Measurements from ENCODE around the gene MANSC1. TPM values are rescaled to one million over a fixed set of nuclear protein-coding genes. Genes with fewer than 3 reads are reported as not detected.

MANSC1 gene
- total RNA-seq, 1 experiment from 2014 or later: 10.0 TPM

DNA sequence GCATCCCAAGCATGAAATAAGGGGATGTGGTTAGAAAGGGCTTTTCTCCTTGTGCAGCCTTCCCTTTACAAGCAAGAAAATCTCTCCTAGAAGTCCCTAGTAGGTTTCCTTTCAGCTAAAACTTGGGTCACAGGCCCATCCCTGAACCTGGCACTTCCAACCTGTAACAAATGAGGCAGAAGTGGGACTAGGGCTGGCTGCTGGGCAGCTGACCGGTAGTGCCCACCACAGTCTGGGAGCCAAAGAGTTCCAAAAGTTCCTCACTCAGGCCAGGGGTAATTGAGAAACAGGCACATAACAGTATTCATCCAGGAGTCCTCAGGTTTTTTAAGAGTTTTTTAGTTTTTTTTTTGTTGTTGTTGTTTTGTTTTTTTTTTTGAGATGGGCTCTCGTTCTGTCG, 23.8 kb downstream of the MANSC1 start:
- POLR2A ChIA-PET: no interaction called here
- intact Hi-C loops (cut with micrococcal nuclease; ENCODE audit: unreplicated experiment) (loop anchor here (2.0 kb wide), 1 partner anchor 245 kb away; no protein-coding TSS in a partner anchor), in situ Hi-C loops (cut with HindIII; ENCODE audit: low pct_unique_long_range_greater_than_20kb, low sequenced_read_pairs) (no loop called here)
- CTCF ChIA-PET: no interaction called here
- H3K27me3 ChIP-seq (ENCODE audit: control insufficient read depth, insufficient read depth, low read length): no peaks in the 10 kb centered on the region
- H3K36me3 ChIP-seq (ENCODE audit: control insufficient read depth, insufficient read depth, low read length): no peaks in the 10 kb centered on the region
- TF ChIP-seq, protein P1, sequence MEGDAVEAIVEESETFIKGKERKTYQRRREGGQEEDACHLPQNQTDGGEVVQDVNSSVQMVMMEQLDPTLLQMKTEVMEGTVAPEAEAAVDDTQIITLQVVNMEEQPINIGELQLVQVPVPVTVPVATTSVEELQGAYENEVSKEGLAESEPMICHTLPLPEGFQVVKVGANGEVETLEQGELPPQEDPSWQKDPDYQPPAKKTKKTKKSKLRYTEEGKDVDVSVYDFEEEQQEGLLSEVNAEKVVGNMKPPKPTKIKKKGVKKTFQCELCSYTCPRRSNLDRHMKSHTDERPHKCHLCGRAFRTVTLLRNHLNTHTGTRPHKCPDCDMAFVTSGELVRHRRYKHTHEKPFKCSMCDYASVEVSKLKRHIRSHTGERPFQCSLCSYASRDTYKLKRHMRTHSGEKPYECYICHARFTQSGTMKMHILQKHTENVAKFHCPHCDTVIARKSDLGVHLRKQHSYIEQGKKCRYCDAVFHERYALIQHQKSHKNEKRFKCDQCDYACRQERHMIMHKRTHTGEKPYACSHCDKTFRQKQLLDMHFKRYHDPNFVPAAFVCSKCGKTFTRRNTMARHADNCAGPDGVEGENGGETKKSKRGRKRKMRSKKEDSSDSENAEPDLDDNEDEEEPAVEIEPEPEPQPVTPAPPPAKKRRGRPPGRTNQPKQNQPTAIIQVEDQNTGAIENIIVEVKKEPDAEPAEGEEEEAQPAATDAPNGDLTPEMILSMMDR (IDR thresholded peaks at IDR 0.05): no peak
- no peak for TF ChIP-seq TCF7L2 (IDR thresholded peaks at IDR 0.05; ENCODE audit: low read depth, low read length)
- TF ChIP-seq SIN3A (IDR thresholded peaks at IDR 0.05; ENCODE audit: borderline replicate concordance, insufficient read depth, low read depth, low read length): no peak
- TF ChIP-seq, protein P2, sequence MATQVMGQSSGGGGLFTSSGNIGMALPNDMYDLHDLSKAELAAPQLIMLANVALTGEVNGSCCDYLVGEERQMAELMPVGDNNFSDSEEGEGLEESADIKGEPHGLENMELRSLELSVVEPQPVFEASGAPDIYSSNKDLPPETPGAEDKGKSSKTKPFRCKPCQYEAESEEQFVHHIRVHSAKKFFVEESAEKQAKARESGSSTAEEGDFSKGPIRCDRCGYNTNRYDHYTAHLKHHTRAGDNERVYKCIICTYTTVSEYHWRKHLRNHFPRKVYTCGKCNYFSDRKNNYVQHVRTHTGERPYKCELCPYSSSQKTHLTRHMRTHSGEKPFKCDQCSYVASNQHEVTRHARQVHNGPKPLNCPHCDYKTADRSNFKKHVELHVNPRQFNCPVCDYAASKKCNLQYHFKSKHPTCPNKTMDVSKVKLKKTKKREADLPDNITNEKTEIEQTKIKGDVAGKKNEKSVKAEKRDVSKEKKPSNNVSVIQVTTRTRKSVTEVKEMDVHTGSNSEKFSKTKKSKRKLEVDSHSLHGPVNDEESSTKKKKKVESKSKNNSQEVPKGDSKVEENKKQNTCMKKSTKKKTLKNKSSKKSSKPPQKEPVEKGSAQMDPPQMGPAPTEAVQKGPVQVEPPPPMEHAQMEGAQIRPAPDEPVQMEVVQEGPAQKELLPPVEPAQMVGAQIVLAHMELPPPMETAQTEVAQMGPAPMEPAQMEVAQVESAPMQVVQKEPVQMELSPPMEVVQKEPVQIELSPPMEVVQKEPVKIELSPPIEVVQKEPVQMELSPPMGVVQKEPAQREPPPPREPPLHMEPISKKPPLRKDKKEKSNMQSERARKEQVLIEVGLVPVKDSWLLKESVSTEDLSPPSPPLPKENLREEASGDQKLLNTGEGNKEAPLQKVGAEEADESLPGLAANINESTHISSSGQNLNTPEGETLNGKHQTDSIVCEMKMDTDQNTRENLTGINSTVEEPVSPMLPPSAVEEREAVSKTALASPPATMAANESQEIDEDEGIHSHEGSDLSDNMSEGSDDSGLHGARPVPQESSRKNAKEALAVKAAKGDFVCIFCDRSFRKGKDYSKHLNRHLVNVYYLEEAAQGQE (IDR thresholded peaks at IDR 0.05; ENCODE audit: insufficient read depth in 1 of 2, low read depth in 2 of 2, low read length in 1 of 2): no peak
- TF ChIP-seq POLR2AphosphoS5 (IDR thresholded peaks at IDR 0.05; ENCODE audit: low read depth, low read length): no peak
- H3K4me1 ChIP-seq (ENCODE audit: control insufficient read depth, insufficient read depth, low read length): no peaks in the 10 kb centered on the region
- DNase-seq (ENCODE audit: low read depth, low spot score): no peak
- no peak for ATAC-seq
- no TSS peak for BruUV-seq (replicated peaks)
- no peaks in the 10 kb centered on the region for H3K9me3 ChIP-seq (ENCODE audit: control insufficient read depth, insufficient read depth, low read depth, low read length)
- H3K4me3 ChIP-seq (ENCODE audit: low read depth in 2 of 2, low read length in 2 of 2): no peak overlapping the region
- no peak overlapping the region for H3K27ac ChIP-seq (ENCODE audit: low read length)

DNA sequence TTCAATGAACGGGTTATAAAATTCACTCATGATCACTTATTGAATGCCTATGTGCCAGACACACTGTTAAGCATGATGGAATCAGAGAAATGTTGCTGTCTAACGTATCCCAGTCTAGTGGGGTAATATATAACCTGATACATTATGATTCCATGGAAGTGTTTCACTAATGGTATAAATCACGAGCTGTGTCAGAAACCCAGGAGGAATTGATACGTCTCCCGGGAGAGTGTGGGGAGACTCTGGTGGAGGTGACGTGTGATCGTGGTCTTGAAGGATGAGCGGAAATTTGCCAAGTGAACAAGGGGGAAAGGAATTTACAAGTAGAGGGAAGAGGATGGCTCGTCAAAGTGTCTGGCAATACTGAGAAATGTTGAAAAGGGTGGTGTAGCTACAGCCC, 26.5 kb downstream of the MANSC1 start:
- DNase-seq (ENCODE audit: low read depth, low spot score) (no peak), ATAC-seq (no peak)
- POLR2A ChIA-PET: no interaction called here
- TF ChIP-seq SIN3A (IDR thresholded peaks at IDR 0.05; ENCODE audit: borderline replicate concordance, insufficient read depth, low read depth, low read length) (no peak), POLR2AphosphoS5 (IDR thresholded peaks at IDR 0.05; ENCODE audit: low read depth, low read length) (no peak), TCF7L2 (IDR thresholded peaks at IDR 0.05; ENCODE audit: low read depth, low read length) (no peak)
- TF ChIP-seq, protein P2 (IDR thresholded peaks at IDR 0.05; ENCODE audit: insufficient read depth in 1 of 2, low read depth in 2 of 2, low read length in 1 of 2): no peak
- TF ChIP-seq, protein P1 (IDR thresholded peaks at IDR 0.05): no peak
- no peaks in the 10 kb centered on the region for H3K27me3 ChIP-seq (ENCODE audit: control insufficient read depth, insufficient read depth, low read length)
- intact Hi-C loops (cut with micrococcal nuclease; ENCODE audit: unreplicated experiment) (no loop called here), in situ Hi-C loops (cut with HindIII; ENCODE audit: low pct_unique_long_range_greater_than_20kb, low sequenced_read_pairs) (no loop called here)
- no TSS peak for BruUV-seq (replicated peaks)
- H3K36me3 ChIP-seq (ENCODE audit: control insufficient read depth, insufficient read depth, low read length): no peaks in the 10 kb centered on the region
- H3K27ac ChIP-seq (ENCODE audit: low read length): no peak overlapping the region
- no peaks in the 10 kb centered on the region for H3K9me3 ChIP-seq (ENCODE audit: control insufficient read depth, insufficient read depth, low read depth, low read length)
- H3K4me3 ChIP-seq (ENCODE audit: low read depth in 2 of 2, low read length in 2 of 2): no peak overlapping the region
- no peaks in the 10 kb centered on the region for H3K4me1 ChIP-seq (ENCODE audit: control insufficient read depth, insufficient read depth, low read length)
- CTCF ChIA-PET: no interaction called here

Data from Panc1 (cell line).